Left ventricle myocardium superior (tissue), 1 donor: ENCODE measurements around the gene SHROOM3. TPM values are rescaled to one million over a fixed set of nuclear protein-coding genes. Genes with fewer than 3 reads are reported as not detected.
A peak's percentile ranks its signal among the peaks of the same experiment; 100 is the strongest.

Experiments
- ATAC-seq: fragments of 200-7000 bp; cut with Tn5 transposase; one replicate; pipeline ENCODE4 v1.9.1; 2020; ENCODE audit warnings: mild to moderate bottlenecking, moderate library complexity
- DNase-seq: peaks from one replicate; pipeline ENCODE4 v3.0.0-alpha.2; 2020
- intact Hi-C: fragments of 100-400 bp; cut with micrococcal nuclease; formaldehyde crosslinking; loops from one replicate; pipeline ENCODE4 v1.11.0; 2022
- total RNA-seq: library from RNA; stranded (reverse); fragmentation: NEBNext Ultra II Directional; extraction: Animal tissue kit (Norgen Biotek cat#: 25700); gene quantifications from one replicate; pipeline ENCODE4 v1.2.1, GENCODE V29; 2021
- donor health status: DM: no; HTN: yes; CAD: no; lungs with severe emphysema.

SHROOM3 gene
- total RNA-seq, 1 donor from 2014 or later = 14.2 TPM

- no peak for ATAC-seq
- intact Hi-C loops = no loop called here
- DNase-seq = no peak
Observed at GRCh38 chr4:76659103-76659490, 224.1 kb downstream of the SHROOM3 start.

GRCh38 chr4:76663824-76664223, 228.8 kb downstream of the SHROOM3 start:
- DNase-seq = no peak
- intact Hi-C loops = no loop called here
- ATAC-seq = no peak

- DNase-seq (no peak), ATAC-seq (peak; percentile 50)
- intact Hi-C loops = no loop called here
Observed at GRCh38 chr4:76665153-76665552, 230.1 kb downstream of the SHROOM3 start.

GRCh38 chr4:76665721-76666120, 230.7 kb downstream of the SHROOM3 start:
- intact Hi-C loops = no loop called here
- ATAC-seq (no peak), DNase-seq (no peak)

GRCh38 chr4:76666944-76667532, 232.0 kb downstream of the SHROOM3 start:
- intact Hi-C loops = no loop called here
- no peak for ATAC-seq
- no peak for DNase-seq

- intact Hi-C loops = no loop called here
- no peak for DNase-seq
- no peak for ATAC-seq
Observed at GRCh38 chr4:76670631-76671030, 235.6 kb downstream of the SHROOM3 start.

GRCh38 chr4:76673362-76673761, 238.3 kb downstream of the SHROOM3 start:
- no peak for DNase-seq
- peak; percentile 42 for ATAC-seq

GRCh38 chr4:76674983-76675382, 240.0 kb downstream of the SHROOM3 start:
- intact Hi-C loops = no loop called here
- ATAC-seq (no peak), DNase-seq (no peak)

More at GRCh38 chr4:76673362-76673761, 238.3 kb downstream of the SHROOM3 start:
- intact Hi-C loops = no loop called here

- no peak for ATAC-seq
- intact Hi-C loops = no loop called here
- DNase-seq = no peak
Observed at GRCh38 chr4:76677571-76678326, 242.7 kb downstream of the SHROOM3 start.

- DNase-seq = no peak
- intact Hi-C loops = no loop called here
- ATAC-seq = peak; percentile 64
Observed at GRCh38 chr4:76679691-76680090, 244.7 kb downstream of the SHROOM3 start.

- no peak for DNase-seq
- intact Hi-C loops = no loop called here
- ATAC-seq = no peak
Observed at GRCh38 chr4:76680952-76681351, 245.9 kb downstream of the SHROOM3 start.

GRCh38 chr4:76681996-76682395, 247.0 kb downstream of the SHROOM3 start:
- intact Hi-C loops = no loop called here
- ATAC-seq (no peak), DNase-seq (no peak)

- ATAC-seq (no peak), DNase-seq (no peak)
- intact Hi-C loops = no loop called here
Observed at GRCh38 chr4:76683144-76683543, 248.1 kb downstream of the SHROOM3 start.

GRCh38 chr4:76687746-76688448, 252.9 kb downstream of the SHROOM3 start:
- peak; percentile 64 for ATAC-seq
- intact Hi-C loops = no loop called here

GRCh38 chr4:76688619-76689144, 253.7 kb downstream of the SHROOM3 start:
- intact Hi-C loops = no loop called here
- no peak for ATAC-seq
- DNase-seq = no peak

More at GRCh38 chr4:76687746-76688448, 252.9 kb downstream of the SHROOM3 start:
- no peak for DNase-seq

- intact Hi-C loops = no loop called here
- ATAC-seq (peak; percentile 86), DNase-seq (peak; percentile 72)
Observed at GRCh38 chr4:76689145-76689817, 254.3 kb downstream of the SHROOM3 start.

GRCh38 chr4:76690011-76690905, 255.2 kb downstream of the SHROOM3 start:
- intact Hi-C loops = no loop called here
- no peak for ATAC-seq
- no peak for DNase-seq

GRCh38 chr4:76690906-76691275, 255.9 kb downstream of the SHROOM3 start:
- intact Hi-C loops = no loop called here

More at GRCh38 chr4:76690906-76691275, 255.9 kb downstream of the SHROOM3 start:
- no peak for DNase-seq
- ATAC-seq = no peak
